ENCODE results near the gene GPR183.

Gene GPR183

DNA sequence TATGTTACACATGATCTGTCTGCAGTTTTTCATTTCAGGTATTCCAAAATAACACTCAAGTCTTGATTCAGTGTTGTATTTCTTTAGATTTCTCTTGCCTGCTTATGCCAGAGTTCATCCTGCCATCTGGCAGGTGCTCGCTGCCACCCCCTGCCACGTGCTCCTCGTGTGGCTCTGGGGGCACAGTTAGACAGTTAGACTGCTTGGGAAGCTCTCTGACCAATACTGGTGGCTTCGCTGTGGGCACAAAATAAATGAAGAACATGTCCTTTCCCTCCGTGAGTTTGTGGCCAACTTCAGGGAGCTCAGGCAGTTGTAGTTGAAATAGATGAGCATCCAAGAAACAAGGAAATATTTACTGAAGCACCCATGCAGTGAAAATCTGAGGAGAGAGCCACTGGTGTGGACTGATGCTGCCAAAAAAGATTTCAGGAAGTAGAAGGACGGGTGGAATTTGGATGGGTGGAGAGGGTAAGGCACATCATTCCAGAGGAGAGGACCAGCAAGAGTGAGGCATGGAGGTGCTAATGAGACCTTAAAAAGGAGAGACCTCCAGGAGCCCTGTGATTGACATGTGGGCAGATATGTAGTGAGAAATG, 37.5 kb upstream of the GPR183 start:
- Histone ChIP-seq H3K27ac (no peak overlapping the region), H3K36me3 (peaks cover 89 to 100% (median 99%) of the 10 kb centered on the region in 11 experiments), H3K9me3 (replicated peaks in 1 of 11) (no peaks in the 10 kb centered on the region), H3K9ac (no peak overlapping the region), H4K20me1 (peaks cover 0 to 37% (median 0%) of the 10 kb centered on the region in 11 experiments; a peak in 8 of 22 replicates), H3K27me3 (no peaks in the 10 kb centered on the region), H3K4me3 (no peak overlapping the region), H3K4me1 (peaks cover 0 to 28% (median 25%) of the 10 kb centered on the region in 10 experiments; a peak in 15 of 20 replicates), H3K4me2 (no peak overlapping the region)
- no peak for TF ChIP-seq Cebpa-rat (IDR thresholded peaks at IDR 0.05)

- Histone ChIP-seq H3K9ac (no peak overlapping the region), H4K20me1 (peaks cover 0 to 25% (median 0%) of the 10 kb centered on the region in 11 experiments; a peak in 7 of 22 replicates), H3K27ac (no peak overlapping the region), H3K9me3 (replicated peaks in 1 of 11) (no peaks in the 10 kb centered on the region), H3K27me3 (no peaks in the 10 kb centered on the region), H3K4me3 (no peak overlapping the region), H3K4me1 (peaks cover 0 to 32% (median 19%) of the 10 kb centered on the region in 10 experiments; a peak in 16 of 20 replicates), H3K36me3 (peaks cover 74 to 100% (median 96%) of the 10 kb centered on the region in 11 experiments), H3K4me2 (no peak overlapping the region)
- no peak for TF ChIP-seq Cebpa-rat (IDR thresholded peaks at IDR 0.05)
These were observed 35.6 kb upstream of the GPR183 start for GRCh38 chr13:99342723-99343315.

DNA sequence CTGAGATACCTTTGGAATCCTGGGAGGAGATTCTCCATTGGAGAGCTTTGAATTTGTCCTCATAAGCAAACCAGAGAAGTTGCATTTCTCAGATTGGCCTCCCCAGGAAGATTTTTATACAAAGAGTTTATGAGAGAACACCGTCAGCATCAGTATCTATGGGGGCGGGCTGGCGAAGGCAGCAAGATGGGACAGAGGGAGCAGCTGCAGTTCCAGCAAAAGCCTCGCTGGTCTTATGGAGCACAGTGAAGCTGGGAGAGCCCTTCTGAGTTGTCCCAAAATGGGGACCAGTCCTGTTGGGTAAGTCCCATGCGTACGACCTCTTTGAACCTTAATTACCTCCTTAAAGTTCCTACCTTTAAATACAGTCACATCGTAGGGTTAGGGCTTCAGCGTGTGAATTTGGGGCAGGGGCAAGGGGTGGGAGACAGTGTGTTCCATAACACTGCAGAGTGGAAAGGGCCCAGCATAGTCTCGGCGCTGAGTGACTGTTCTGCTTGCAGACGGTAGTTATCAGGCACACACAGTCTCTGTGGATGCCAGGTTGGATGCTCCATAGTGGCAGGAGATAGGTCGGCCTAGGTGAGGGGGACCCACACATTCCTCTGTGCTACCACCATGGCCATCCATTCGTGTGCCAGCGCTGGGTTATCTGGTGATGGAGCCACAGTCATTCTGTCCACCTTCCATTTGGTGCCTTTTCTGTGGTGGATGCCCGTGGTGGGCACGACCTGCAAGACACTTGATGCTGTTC, 34.9 kb upstream of the GPR183 start:
- H3K36me3 ChIP-seq = peaks cover 69 to 99% (median 94%) of the 10 kb centered on the region in 11 experiments
- H3K4me3 ChIP-seq = no peak overlapping the region
- H3K27ac ChIP-seq = no peak overlapping the region
- H3K4me1 ChIP-seq = peaks cover 0 to 25% (median 12%) of the 10 kb centered on the region in 10 experiments; a peak in 15 of 20 replicates
- H3K9ac ChIP-seq = no peak overlapping the region
- no peak for TF ChIP-seq Cebpa-rat (IDR thresholded peaks at IDR 0.05)
- H4K20me1 ChIP-seq = peaks cover 0 to 20% (median 0%) of the 10 kb centered on the region in 11 experiments; a peak in 5 of 22 replicates
- no peaks in the 10 kb centered on the region for H3K9me3 ChIP-seq (replicated peaks in 1 of 11)
- no peak overlapping the region for H3K4me2 ChIP-seq
- no peaks in the 10 kb centered on the region for H3K27me3 ChIP-seq

DNA sequence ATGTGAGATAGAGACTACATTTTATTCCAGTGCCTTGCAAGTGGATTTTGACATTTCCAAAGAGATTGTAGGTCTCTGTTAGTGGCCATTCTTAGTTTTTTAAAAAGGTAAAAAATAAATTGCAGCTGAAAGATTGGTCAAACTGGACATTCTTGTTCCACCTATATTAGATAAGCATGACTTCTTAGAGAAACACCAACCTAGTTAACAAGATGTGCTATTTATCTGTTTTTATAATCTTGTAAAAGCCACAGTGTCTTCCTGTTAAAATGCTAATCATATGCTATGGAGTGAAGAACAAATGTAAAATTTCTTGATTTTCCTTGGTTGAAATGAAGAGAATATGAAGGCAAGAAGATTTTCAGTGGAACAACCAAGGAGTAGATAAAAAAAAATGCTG, 33.4 kb upstream of the GPR183 start:
- Histone ChIP-seq H3K27me3 (no peaks in the 10 kb centered on the region), H3K4me2 (no peak overlapping the region), H4K20me1 (peaks cover 0 to 10% (median 0%) of the 10 kb centered on the region in 11 experiments; a peak in 3 of 22 replicates), H3K4me1 (peaks cover 5 to 23% (median 12%) of the 10 kb centered on the region in 10 experiments), H3K9ac (no peak overlapping the region), H3K27ac (no peak overlapping the region), H3K36me3 (peaks cover 54 to 95% (median 80%) of the 10 kb centered on the region in 11 experiments), H3K4me3 (no peak overlapping the region), H3K9me3 (replicated peaks in 1 of 11) (no peaks in the 10 kb centered on the region)
- no peak for TF ChIP-seq Cebpa-rat (IDR thresholded peaks at IDR 0.05)

DNA sequence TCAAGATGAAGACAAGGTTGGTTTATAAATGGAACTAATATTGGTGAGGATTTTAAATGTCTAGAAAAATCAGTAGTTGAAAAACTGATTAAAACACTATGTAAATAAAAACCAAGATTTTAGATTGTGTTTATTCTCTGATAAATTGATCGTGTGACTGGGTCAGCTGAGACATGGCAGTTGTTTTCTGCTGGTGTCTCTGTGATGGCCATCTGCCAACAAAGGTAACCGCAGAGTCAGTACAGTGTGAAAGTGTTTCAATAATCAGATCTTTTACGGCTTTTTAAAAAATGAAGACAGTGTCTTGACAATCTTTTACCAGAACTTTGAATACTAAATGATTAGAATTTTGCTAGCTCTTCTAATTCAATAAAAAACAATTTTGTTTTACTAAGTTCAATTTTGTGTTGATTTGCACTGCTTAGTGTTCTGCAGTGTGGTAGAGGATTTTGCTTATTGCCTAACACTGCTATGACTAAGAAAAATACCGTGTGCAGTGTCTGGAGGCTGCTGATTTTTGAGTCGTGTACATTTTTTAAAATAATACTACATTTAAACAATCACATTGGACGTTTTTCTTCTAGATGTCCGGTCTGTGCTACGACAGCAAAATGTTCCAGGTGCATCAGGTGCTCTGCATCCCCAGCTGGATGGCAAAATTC, 32.7 kb upstream of the GPR183 start:
- Histone ChIP-seq H4K20me1 (peaks cover 0 to 10% (median 0%) of the 10 kb centered on the region in 11 experiments; a peak in 3 of 22 replicates), H3K4me1 (peaks cover 13 to 30% (median 20%) of the 10 kb centered on the region in 10 experiments), H3K36me3 (peaks cover 46 to 87% (median 72%) of the 10 kb centered on the region in 11 experiments), H3K4me2 (no peak overlapping the region), H3K27ac (no peak overlapping the region; a peak in 1 of 22 replicates), H3K9ac (no peak overlapping the region), H3K4me3 (no peak overlapping the region), H3K9me3 (replicated peaks in 1 of 11) (no peaks in the 10 kb centered on the region), H3K27me3 (no peaks in the 10 kb centered on the region)
- TF ChIP-seq Cebpa-rat (IDR thresholded peaks at IDR 0.05) = no peak

DNA sequence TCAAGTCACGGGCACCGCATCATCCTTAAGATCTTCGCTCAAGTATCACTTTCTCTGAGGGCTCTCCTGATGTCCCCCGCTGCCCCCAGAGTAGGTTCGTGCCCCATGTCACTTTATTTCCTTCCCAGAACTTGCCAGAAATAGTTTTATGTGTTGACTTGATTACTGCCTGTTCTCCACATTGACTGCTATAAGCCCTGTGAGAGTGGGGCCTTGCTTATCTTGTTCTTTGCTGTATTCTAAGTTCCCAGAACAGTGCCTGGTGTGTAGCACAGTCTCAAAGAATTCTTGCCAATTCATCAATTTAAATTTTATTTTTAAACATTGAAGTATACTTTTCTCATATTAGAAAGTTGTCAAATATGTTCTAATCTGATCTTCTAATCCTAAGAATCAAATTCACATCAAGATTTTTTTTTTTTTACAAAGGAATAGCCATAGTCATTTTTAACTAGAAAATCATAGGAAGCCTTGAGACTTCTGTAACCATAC, 32.1 kb upstream of the GPR183 start:
- TF ChIP-seq Cebpa-rat (IDR thresholded peaks at IDR 0.05) = no peak
- Histone ChIP-seq H3K27me3 (no peaks in the 10 kb centered on the region), H3K4me1 (peaks cover 19 to 36% (median 26%) of the 10 kb centered on the region in 10 experiments), H3K4me2 (peak overlapping the region in 1 of 11 experiments; percentile 6; a peak in 1 of 22 replicates), H3K27ac (peak overlapping the region in 5 of 11 experiments; percentile 0 to 39 (median 29); a peak in 6 of 22 replicates), H3K36me3 (peaks cover 41 to 82% (median 66%) of the 10 kb centered on the region in 11 experiments), H4K20me1 (peaks cover 0 to 10% (median 0%) of the 10 kb centered on the region in 11 experiments; a peak in 3 of 22 replicates), H3K9me3 (replicated peaks in 1 of 11) (no peaks in the 10 kb centered on the region), H3K9ac (no peak overlapping the region), H3K4me3 (no peak overlapping the region)

- Histone ChIP-seq H3K36me3 (peaks cover 25 to 72% (median 50%) of the 10 kb centered on the region in 11 experiments), H3K4me2 (peak overlapping the region; percentile 25 to 77 (median 54)), H3K9me3 (replicated peaks in 1 of 11) (no peaks in the 10 kb centered on the region), H3K9ac (peak overlapping the region in 5 of 11 experiments; percentile 14 to 66 (median 41); a peak in 7 of 22 replicates), H3K27me3 (no peaks in the 10 kb centered on the region), H3K4me1 (peaks cover 32 to 70% (median 52%) of the 10 kb centered on the region in 10 experiments), H3K4me3 (no peak overlapping the region), H3K27ac (peak overlapping the region in 9 of 11 experiments; percentile 12 to 84 (median 65); a peak in 19 of 22 replicates), H4K20me1 (no peaks in the 10 kb centered on the region)
- peak in 8 of 11 experiments; percentile 15 to 86 (median 62); a peak in 12 of 22 replicates for TF ChIP-seq Cebpa-rat (IDR thresholded peaks at IDR 0.05)
These were observed 28.4 kb upstream of the GPR183 start for GRCh38 chr13:99335603-99336002.

- no peaks in the 10 kb centered on the region for H3K27me3 ChIP-seq
- peak overlapping the region; percentile 25 to 77 (median 54) for H3K4me2 ChIP-seq
- H3K9me3 ChIP-seq (replicated peaks in 1 of 11) = no peaks in the 10 kb centered on the region
- no peak for TF ChIP-seq Cebpa-rat (IDR thresholded peaks at IDR 0.05)
- peak overlapping the region in 5 of 11 experiments; percentile 14 to 66 (median 41); a peak in 7 of 22 replicates for H3K9ac ChIP-seq
- peak overlapping the region in 9 of 11 experiments; percentile 12 to 84 (median 65); a peak in 17 of 22 replicates for H3K27ac ChIP-seq
- peaks cover 32 to 70% (median 52%) of the 10 kb centered on the region in 10 experiments for H3K4me1 ChIP-seq
- peaks cover 21 to 70% (median 50%) of the 10 kb centered on the region in 11 experiments for H3K36me3 ChIP-seq
- no peaks in the 10 kb centered on the region for H4K20me1 ChIP-seq
- no peak overlapping the region for H3K4me3 ChIP-seq
These were observed 27.9 kb upstream of the GPR183 start for GRCh38 chr13:99335087-99335486.
